Calu3 (cell line): ENCODE data around the gene SIPA1L3. TPM values are rescaled to one million over a fixed set of nuclear protein-coding genes. Genes with fewer than 3 reads are reported as not detected.

ENCODE experiments used
- BruUV-seq: library from RNA; stranded (reverse); fragments of 400-500 nt; replicated peaks from 2 replicates; lab custom pipeline; 2021; lab: Mats Ljungman, UMichigan
- CTCF ChIA-PET: fragments of 300-600 bp; sonication (Branson Sonifier 250); formaldehyde crosslinking; loops from one replicate; lab custom pipeline; 2022; ENCODE audit warnings: antibody characterized with exemption; lab: Charles Lee
- DNase-seq: peaks from one replicate; pipeline ENCODE4 v3.0.0; 2022
- H3K27ac Mint-ChIP-seq: one replicate; pipeline ENCODE4 v1.8.0; 2022; ENCODE audit warnings: mixed read lengths; ENCODE audit not compliant: unreplicated experiment
- H3K27me3 Mint-ChIP-seq: one replicate; pipeline ENCODE4 v1.8.0; 2022; ENCODE audit warnings: mixed read lengths; ENCODE audit not compliant: unreplicated experiment
- H3K36me3 Mint-ChIP-seq: one replicate; pipeline ENCODE4 v1.8.0; 2022; ENCODE audit warnings: mild to moderate bottlenecking, moderate library complexity, mixed read lengths; ENCODE audit not compliant: insufficient read depth, unreplicated experiment
- H3K4me1 Mint-ChIP-seq: one replicate; pipeline ENCODE4 v1.8.0; 2022; ENCODE audit warnings: mild to moderate bottlenecking, low read depth, mixed read lengths; ENCODE audit not compliant: unreplicated experiment
- H3K4me3 Mint-ChIP-seq: one replicate; pipeline ENCODE4 v1.8.0; 2022; ENCODE audit warnings: mild to moderate bottlenecking, low read depth, moderate library complexity, mixed read lengths; ENCODE audit not compliant: unreplicated experiment
- H3K9me3 Mint-ChIP-seq: one replicate; pipeline ENCODE4 v1.8.0; 2022; ENCODE audit warnings: low read depth, mixed read lengths; ENCODE audit not compliant: unreplicated experiment
- CTCF ChIP-seq: fragments of 200-600 bp; IDR thresholded peaks from one replicate; pipeline ENCODE4 v1.8.0; 2022; ENCODE audit warnings: antibody characterized with exemption; ENCODE audit not compliant: unreplicated experiment
- intact Hi-C: fragments of 100-400 bp; cut with micrococcal nuclease; formaldehyde crosslinking; loops from one replicate; pipeline ENCODE4 v1.10.0; 2022; ENCODE audit not compliant: unreplicated experiment
- total RNA-seq: library from RNA; stranded (reverse); gene quantifications from 2 replicates; pipeline ENCODE4 v1.2.3, GENCODE V29; 2022

Gene SIPA1L3
- total RNA-seq, 1 experiment from 2014 or later, result 127 TPM

GRCh38 chr19:38093587-38093986, 186.6 kb downstream of the SIPA1L3 start:
- Mint-ChIP-seq H3K9me3 (no peaks in the 10 kb centered on the region), H3K27me3 (no peaks in the 10 kb centered on the region), H3K36me3 (peaks cover 30% of the 10 kb centered on the region), H3K27ac (no peak overlapping the region), H3K4me1 (no peaks in the 10 kb centered on the region), H3K4me3 (no peak overlapping the region)
- BruUV-seq, result no TSS peak
- CTCF ChIA-PET, result interaction anchor here (1.0 kb wide), 1 partner anchor 160 kb away, joined by 3 read pairs; no protein-coding TSS in a partner anchor
- intact Hi-C loops, result no loop called here
- TF ChIP-seq CTCF, result no peak
- DNase-seq, result no peak

GRCh38 chr19:38095411-38096308, 188.7 kb downstream of the SIPA1L3 start:
- Mint-ChIP-seq H3K36me3 (peaks cover 32% of the 10 kb centered on the region), H3K27ac (no peak overlapping the region)

GRCh38 chr19:38099966-38100365, 193.0 kb downstream of the SIPA1L3 start:
- no TSS peak for BruUV-seq
- no peak for TF ChIP-seq CTCF
- no peak overlapping the region for H3K4me3 Mint-ChIP-seq
- CTCF ChIA-PET, result no interaction called here
- peaks cover 60% of the 10 kb centered on the region for H3K36me3 Mint-ChIP-seq
- no peak overlapping the region for H3K27ac Mint-ChIP-seq
- H3K4me1 Mint-ChIP-seq, result no peaks in the 10 kb centered on the region
- no peak for DNase-seq
- peaks cover 8% of the 10 kb centered on the region for H3K9me3 Mint-ChIP-seq
- no peaks in the 10 kb centered on the region for H3K27me3 Mint-ChIP-seq
- intact Hi-C loops, result loop anchor here (5.0 kb wide), 1 partner anchor 198 kb away; no protein-coding TSS in a partner anchor

More at GRCh38 chr19:38095411-38096308, 188.7 kb downstream of the SIPA1L3 start:
- no peaks in the 10 kb centered on the region for H3K27me3 Mint-ChIP-seq
- intact Hi-C loops, result loop anchor here (5.0 kb wide), 1 partner anchor 193 kb away; no protein-coding TSS in a partner anchor
- peak; percentile 72 for DNase-seq
- peak; percentile 79 for TF ChIP-seq CTCF
- H3K9me3 Mint-ChIP-seq, result peaks cover 8% of the 10 kb centered on the region
- CTCF ChIA-PET, result interaction anchor here (0.7 kb wide), 1 partner anchor 198 kb away, joined by 3 read pairs; no protein-coding TSS in a partner anchor
- no TSS peak for BruUV-seq
- no peaks in the 10 kb centered on the region for H3K4me1 Mint-ChIP-seq
- H3K4me3 Mint-ChIP-seq, result no peak overlapping the region

GRCh38 chr19:38100589-38100988, 193.6 kb downstream of the SIPA1L3 start:
- DNase-seq, result no peak
- H3K27ac Mint-ChIP-seq, result no peak overlapping the region
- intact Hi-C loops, result no loop called here
- H3K36me3 Mint-ChIP-seq, result peaks cover 60% of the 10 kb centered on the region
- no TSS peak for BruUV-seq
- no peaks in the 10 kb centered on the region for H3K27me3 Mint-ChIP-seq
- peaks cover 8% of the 10 kb centered on the region for H3K9me3 Mint-ChIP-seq
- TF ChIP-seq CTCF, result no peak
- no peaks in the 10 kb centered on the region for H3K4me1 Mint-ChIP-seq
- CTCF ChIA-PET, result no interaction called here
- no peak overlapping the region for H3K4me3 Mint-ChIP-seq
